H1 (cell line): ENCODE data around the gene CDC42EP4. TPM values are rescaled to one million over a fixed set of nuclear protein-coding genes. Genes with fewer than 3 reads are reported as not detected.

Experiments used
- ASH2L ChIP-seq: fragments of 200-600, 300-600 bp; sonication (generic); IDR thresholded peaks from one replicate; pipeline ENCODE4 v1.7.1; 2017; ENCODE audit warnings: low read length
- BCL11A ChIP-seq, 2 experiments: IDR thresholded peaks; one replicate each; pipeline ENCODE4 v1.6.1; 2011; ENCODE audit warnings: low read depth in 2 of 2, low read length in 2 of 2, mild to moderate bottlenecking in 2 of 2
- BRCA1 ChIP-seq: IDR thresholded peaks from 2 replicates; pipeline ENCODE4 v1.6.1; 2012; ENCODE audit warnings: low read depth, low read length, improper control_type of control experiment
- CREB1 ChIP-seq: IDR thresholded peaks from 2 replicates; pipeline ENCODE4 v1.6.1; 2012; ENCODE audit warnings: inconsistent platforms
- E2F6 ChIP-seq: IDR thresholded peaks from 2 replicates; pipeline ENCODE4 v1.6.1; 2012; ENCODE audit warnings: inconsistent platforms
- FOSL1 ChIP-seq: IDR thresholded peaks from 2 replicates; pipeline ENCODE4 v1.6.1; 2011; ENCODE audit warnings: mild to moderate bottlenecking, low read depth, low read length, moderate library complexity; ENCODE audit not compliant: insufficient read depth
- GTF2F1 ChIP-seq: IDR thresholded peaks from 2 replicates; pipeline ENCODE4 v1.6.1; 2012; ENCODE audit warnings: low read depth, low read length, improper control_type of control experiment, borderline replicate concordance
- HDAC2 ChIP-seq, 2 experiments: fragments of 300-600 bp in 1 of 2; sonication (generic) in 1 of 2; IDR thresholded peaks; 2 replicates each; pipeline ENCODE4 v1.6.1; 2011 to 2012; ENCODE audit warnings: low read depth in 2 of 2, low read length in 2 of 2, mild to moderate bottlenecking in 2 of 2, moderate library complexity in 2 of 2, borderline replicate concordance in 1 of 2, inconsistent platforms in 1 of 2
- JUN ChIP-seq: IDR thresholded peaks from 2 replicates; pipeline ENCODE4 v1.6.1; 2011; ENCODE audit warnings: low read depth, mild to moderate bottlenecking, improper control_type of control experiment, low read length
- JUND ChIP-seq: IDR thresholded peaks from 2 replicates; pipeline ENCODE4 v1.6.1; 2011; ENCODE audit warnings: mild to moderate bottlenecking, improper control_type of control experiment, low read length
- KDM4A ChIP-seq: IDR thresholded peaks from one replicate; pipeline ENCODE4 v1.7.1; 2012; ENCODE audit warnings: low read depth, mild to moderate bottlenecking, moderate library complexity, low read length, inconsistent platforms; ENCODE audit not compliant: severe bottlenecking
- MAX ChIP-seq: IDR thresholded peaks from 2 replicates; pipeline ENCODE4 v1.6.1; 2012; ENCODE audit warnings: inconsistent platforms
- NRF1 ChIP-seq: IDR thresholded peaks from 2 replicates; pipeline ENCODE4 v1.6.1; 2011; ENCODE audit warnings: mild to moderate bottlenecking, low read depth, low read length, improper control_type of control experiment
- PHF8 ChIP-seq: fragments of 200-600 bp; sonication (generic); conservative IDR thresholded peaks from 2 replicates; pipeline ENCODE4 v1.7.1; 2012; ENCODE audit warnings: low read depth, mild to moderate bottlenecking, inconsistent platforms, low read length, moderate library complexity
- POLR2A ChIP-seq, 2 experiments: IDR thresholded peaks; 1 replicate in 1 of 2; 2 replicates in 1 of 2; pipeline ENCODE4 v1.6.1; 2011; ENCODE audit warnings: low read depth in 2 of 2, low read length in 2 of 2, mild to moderate bottlenecking in 2 of 2; ENCODE audit errors: control extremely low read depth in 1 of 2
- POLR2AphosphoS5 ChIP-seq: IDR thresholded peaks from 2 replicates; pipeline ENCODE4 v1.6.1; 2011; ENCODE audit warnings: low read depth, low read length
- POU5F1 ChIP-seq: IDR thresholded peaks from 2 replicates; pipeline ENCODE4 v1.6.1; 2011; ENCODE audit warnings: low read depth, mild to moderate bottlenecking, low read length, moderate library complexity
- RFX5 ChIP-seq: IDR thresholded peaks from 2 replicates; pipeline ENCODE4 v1.6.1; 2011; ENCODE audit warnings: low read depth, low read length, improper control_type of control experiment, borderline replicate concordance
- RNF2 ChIP-seq: fragments of 200-900, 300-1000 bp; sonication (generic); IDR thresholded peaks from 2 replicates; pipeline ENCODE4 v1.7.1; 2016; ENCODE audit warnings: borderline replicate concordance, low read depth, mild to moderate bottlenecking, antibody characterized with exemption, low read length; ENCODE audit not compliant: poor library complexity, severe bottlenecking; ENCODE audit errors: missing control alignments
- RXRA ChIP-seq: IDR thresholded peaks from 2 replicates; pipeline ENCODE4 v1.6.1; 2011; ENCODE audit warnings: low read depth, mild to moderate bottlenecking, low read length, moderate library complexity; ENCODE audit not compliant: insufficient read depth
- SIN3A ChIP-seq, 2 experiments: IDR thresholded peaks in 1 of 2; conservative IDR thresholded peaks in 1 of 2; 2 replicates each; pipeline ENCODE4 v1.6.1; 2011 to 2012; ENCODE audit warnings: low read length in 2 of 2, improper control_type of control experiment in 1 of 2, low read depth in 1 of 2, mild to moderate bottlenecking in 1 of 2
- TAF7 ChIP-seq: optimal IDR thresholded peaks from 2 replicates; pipeline ENCODE3; 2011; ENCODE audit warnings: low read depth, mild to moderate bottlenecking, inconsistent platforms, low read length, moderate library complexity, borderline replicate concordance
- polyA plus RNA-seq, 7 experiments: library from polyadenylated mRNA; depleted of rRNA in 3 of 7; stranded (reverse) in 5 of 7; unstranded in 2 of 7; fragments of >200 nt in 5 of 7; fragments of 200-250 nt in 2 of 7; gene quantifications; 1 replicate in 5 of 7; 2 replicates in 1 of 7; 4 replicates in 1 of 7; pipeline versions ENCODE4 v1.2.1 to v1.2.3, GENCODE V29; 2011 to 2013; ENCODE audit warnings: missing spikeins in 2 of 7, mixed read lengths in 2 of 7
- total RNA-seq: library from RNA; stranded (reverse); fragmentation: NEBNext Ultra II Directional; extraction: Animal tissue kit (Norgen Biotek cat#: 25700); gene quantifications from 2 replicates; pipeline ENCODE4 v1.2.1, GENCODE V29; 2021

CDC42EP4 gene
- total and polyA plus RNA-seq, 2 of the 8 experiments (the other 6 are each of a cell fraction or from before 2014, with no cell fraction given), result 8.8 to 12.6 TPM

- TF ChIP-seq GTF2F1 (no peak), RNF2 (no peak), MAX (peak; percentile 56), BRCA1 (no peak), PHF8 (peak; percentile 44; the same call in 1 of the 2 replicates), RFX5 (no peak), POLR2A (IDR thresholded peaks at IDR 0.05; ENCODE audit: control extremely low read depth in 1 of 2, low read depth in 2 of 2, low read length in 2 of 2) (no peak), HDAC2 (IDR thresholded peaks at IDR 0.05; ENCODE audit: borderline replicate concordance in 1 of 2, low read depth in 2 of 2, low read length in 2 of 2) (no peak), KDM4A (peak; percentile 78), BCL11A (IDR thresholded peaks at IDR 0.05; ENCODE audit: low read depth in 2 of 2, low read length in 2 of 2) (no peak), ASH2L (peak; percentile 73), SIN3A (conservative IDR thresholded peaks at IDR 0.05 in 1 of 2, IDR thresholded peaks at IDR 0.05 in 1 of 2; ENCODE audit: low read depth in 1 of 2, low read length in 2 of 2) (0 out of 4 replicates have a peak, but pooled peaks of 1 of the 2 experiments have one; percentile 11), E2F6 (peak; percentile 64), POU5F1 (no peak), RXRA (no peak), JUN (no peak), NRF1 (peak; percentile 71), TAF7 (no peak), FOSL1 (no peak), CREB1 (peak; percentile 81), JUND (peak; percentile 44; the same call in 1 of the 2 replicates), POLR2AphosphoS5 (no peak)
These were observed at the start of gene CDC42EP4 (continued) for GRCh38 chr17:73311781-73312641.
